WTC11 (cell line): ENCODE measurements around the gene GALNT7. TPM values are rescaled to one million over a fixed set of nuclear protein-coding genes. Genes with fewer than 3 reads are reported as not detected.

Source experiments
- ATAC-seq: fragments of 200-7000 bp; cut with Tn5 transposase; 2 replicates; pipeline ENCODE4 v1.10.0; 2021; ENCODE audit warnings: mild to moderate bottlenecking, moderate library complexity
- CTCF ChIA-PET: fragments of 300-600 bp; sonication (Branson Sonifier 250); formaldehyde crosslinking; loops from one replicate; lab custom pipeline; 2021; ENCODE audit warnings: antibody characterized with exemption; lab: Charles Lee
- POLR2A ChIA-PET: fragments of 350-600 bp; sonication (Branson Sonifier 250); formaldehyde crosslinking; loops from one replicate; lab custom pipeline; 2021; ENCODE audit warnings: antibody characterized with exemption; lab: Charles Lee
- DNase-seq: peaks from one replicate; pipeline ENCODE4 v3.0.0; 2021; ENCODE audit warnings: low spot score
- H3K27ac Mint-ChIP-seq: 2 replicates; pipeline ENCODE4 v1.8.0; 2021; ENCODE audit warnings: mixed read lengths
- H3K27me3 Mint-ChIP-seq: 2 replicates; pipeline ENCODE4 v1.8.0; 2021; ENCODE audit warnings: low read depth, mild to moderate bottlenecking, moderate library complexity, mixed read lengths
- H3K36me3 Mint-ChIP-seq: 2 replicates; pipeline ENCODE4 v1.8.0; 2021; ENCODE audit warnings: mixed read lengths
- H3K4me1 Mint-ChIP-seq: 2 replicates; pipeline ENCODE4 v1.8.0; 2022; ENCODE audit warnings: mixed read lengths
- H3K4me3 Mint-ChIP-seq: 2 replicates; pipeline ENCODE4 v1.8.0; 2021; ENCODE audit warnings: mild to moderate bottlenecking, moderate library complexity, mixed read lengths
- H3K9me3 Mint-ChIP-seq: 2 replicates; pipeline ENCODE4 v1.8.0; 2021; ENCODE audit warnings: mixed read lengths
- AR ChIP-seq: fragments of 250-450 bp; sonication (Bioruptor Pico); IDR thresholded peaks from 2 replicates; pipeline ENCODE4 v1.9.0; 2021; ENCODE audit warnings: mild to moderate bottlenecking
- ARID4B ChIP-seq: sonication (generic); formaldehyde crosslinking; IDR thresholded peaks from 2 replicates; pipeline ENCODE4 v1.8.0; 2023; ENCODE audit warnings: missing genetic modification reagents, mild to moderate bottlenecking, borderline replicate concordance
- ATF6 ChIP-seq: sonication (generic); formaldehyde crosslinking; IDR thresholded peaks from 2 replicates; pipeline ENCODE4 v1.8.1; 2023; ENCODE audit warnings: mild to moderate bottlenecking, missing genetic modification reagents
- CREB1 ChIP-seq: sonication (generic); formaldehyde crosslinking; IDR thresholded peaks from 2 replicates; pipeline ENCODE4 v1.8.0; 2023; ENCODE audit warnings: mild to moderate bottlenecking, missing genetic modification reagents
- CREM ChIP-seq: sonication (generic); formaldehyde crosslinking; IDR thresholded peaks from 2 replicates; pipeline ENCODE4 v1.8.1; 2022; ENCODE audit warnings: mild to moderate bottlenecking, missing genetic modification reagents, moderate library complexity
- ERG ChIP-seq: fragments of 250-450 bp; sonication (Bioruptor Pico); IDR thresholded peaks from 2 replicates; pipeline ENCODE4 v1.8.0; 2021; ENCODE audit warnings: mild to moderate bottlenecking
- ETV6 ChIP-seq: sonication (generic); formaldehyde crosslinking; IDR thresholded peaks from 2 replicates; pipeline ENCODE4 v1.8.1; 2022; ENCODE audit warnings: mild to moderate bottlenecking, missing genetic modification reagents
- GTF2I ChIP-seq: fragments of 250-450 bp; sonication (Bioruptor Pico); conservative IDR thresholded peaks from 2 replicates; pipeline ENCODE4 v1.4.0; 2021; ENCODE audit warnings: mild to moderate bottlenecking
- JAZF1 ChIP-seq: fragments of 250-450 bp; sonication (Bioruptor Pico); IDR thresholded peaks from 2 replicates; pipeline ENCODE4 v1.9.0; 2021; ENCODE audit warnings: moderate library complexity, mild to moderate bottlenecking, inconsistent platforms
- KAT7 ChIP-seq: sonication (generic); formaldehyde crosslinking; IDR thresholded peaks from 2 replicates; pipeline ENCODE4 v1.8.1; 2023; ENCODE audit warnings: missing genetic modification reagents, mild to moderate bottlenecking, borderline replicate concordance
- MXD4 ChIP-seq: fragments of 250-450 bp; sonication (Bioruptor Pico); IDR thresholded peaks from 2 replicates; pipeline ENCODE4 v1.8.0; 2021; ENCODE audit warnings: mild to moderate bottlenecking, moderate library complexity, borderline replicate concordance
- MYBL2 ChIP-seq: sonication (generic); formaldehyde crosslinking; IDR thresholded peaks from 2 replicates; pipeline ENCODE4 v1.8.1; 2023; ENCODE audit warnings: mild to moderate bottlenecking, moderate library complexity, missing genetic modification reagents
- OVOL2 ChIP-seq: fragments of 250-450 bp; sonication (Bioruptor Pico); IDR thresholded peaks from 2 replicates; pipeline ENCODE4 v1.9.0; 2021; ENCODE audit warnings: mild to moderate bottlenecking, borderline replicate concordance
- SOX15 ChIP-seq: fragments of 250-450 bp; sonication (Bioruptor Pico); IDR thresholded peaks from 2 replicates; pipeline ENCODE4 v1.9.0; 2021; ENCODE audit warnings: mild to moderate bottlenecking
- SP1 ChIP-seq: sonication (generic); formaldehyde crosslinking; conservative IDR thresholded peaks from 2 replicates; pipeline ENCODE4 v1.8.1; 2022; ENCODE audit warnings: missing genetic modification reagents
- STAT6 ChIP-seq: sonication (generic); formaldehyde crosslinking; conservative IDR thresholded peaks from 2 replicates; pipeline ENCODE4 v1.8.1; 2023; ENCODE audit warnings: mild to moderate bottlenecking, low read depth, missing genetic modification reagents, moderate library complexity
- USF2 ChIP-seq: sonication (generic); formaldehyde crosslinking; IDR thresholded peaks from 2 replicates; pipeline ENCODE4 v1.8.1; 2023; ENCODE audit warnings: mild to moderate bottlenecking, missing genetic modification reagents, moderate library complexity
- ZBTB21 ChIP-seq: sonication (generic); formaldehyde crosslinking; IDR thresholded peaks from 2 replicates; pipeline ENCODE4 v1.8.1; 2023; ENCODE audit warnings: mild to moderate bottlenecking, missing genetic modification reagents, borderline replicate concordance
- ZBTB43 ChIP-seq: sonication (generic); formaldehyde crosslinking; IDR thresholded peaks from 2 replicates; pipeline ENCODE4 v1.8.1; 2023; ENCODE audit warnings: mild to moderate bottlenecking, missing genetic modification reagents
- total RNA-seq: library from RNA; stranded (reverse); gene quantifications from 3 replicates; pipeline ENCODE4 v1.2.3, GENCODE V29; 2021

The GALNT7 gene
- total RNA-seq, 1 experiment from 2014 or later = 86.9 TPM

GRCh38 chr4:173130687-173131086, 37.9 kb upstream of the GALNT7 start (continued):
- TF ChIP-seq ZBTB21 (CRISPR knock-in tag) (no peak), GTF2I (CRISPR knock-in tag) (no peak)

- DNase-seq (no peak), ATAC-seq (no peak)
- H3K36me3 Mint-ChIP-seq = no peaks in the 10 kb centered on the region
- H3K4me3 Mint-ChIP-seq = no peak overlapping the region
- peaks cover 24% of the 10 kb centered on the region for H3K4me1 Mint-ChIP-seq
- TF ChIP-seq CREM (no peak), JAZF1 (CRISPR knock-in tag) (no peak), ZBTB43 (CRISPR knock-in tag) (no peak), ARID4B (CRISPR knock-in tag) (no peak), SOX15 (CRISPR knock-in tag) (no peak), MYBL2 (CRISPR knock-in tag) (no peak), ETV6 (CRISPR knock-in tag) (no peak), OVOL2 (no peak), STAT6 (CRISPR knock-in tag) (no peak), USF2 (no peak), ERG (no peak), CREB1 (no peak), KAT7 (CRISPR knock-in tag) (no peak), AR (CRISPR knock-in tag) (no peak), MXD4 (CRISPR knock-in tag) (no peak), SP1 (CRISPR knock-in tag) (no peak), ATF6 (CRISPR knock-in tag) (no peak)
- H3K27ac Mint-ChIP-seq = no peak overlapping the region
- CTCF ChIA-PET = no interaction called here
- H3K27me3 Mint-ChIP-seq = no peaks in the 10 kb centered on the region
- POLR2A ChIA-PET = no interaction called here
- H3K9me3 Mint-ChIP-seq = no peaks in the 10 kb centered on the region
Observed at GRCh38 chr4:173134426-173134825, 34.2 kb upstream of the GALNT7 start.
